Right lobe of liver (tissue), 4 donors: ENCODE results near the gene PPDPF.

ENCODE experiments used
- CTCF ChIP-seq, 4 donors: fragments of 200-600 bp in 3 of 4; fragments of 450-650 bp in 1 of 4; IDR thresholded peaks; one replicate each; pipeline versions ENCODE4 v1.5.1 to v1.8.0; 2016 to 2022; ENCODE audit warnings: antibody characterized with exemption in 4 of 4, mild to moderate bottlenecking in 2 of 4
- POLR2A ChIP-seq: fragments of 450-650 bp; IDR thresholded peaks from one replicate; pipeline ENCODE4 v1.6.1; 2017; ENCODE audit warnings: antibody characterized with exemption, mild to moderate bottlenecking
- donor health status: DM: no; HTN: no; CAD: no.
- donor health status: DM: no; HTN: no; CAD: no.
- donor health status: DM: no; HTN: yes; CAD: no.

- TF ChIP-seq CTCF (IDR thresholded peaks at IDR 0.05) (no peak), POLR2A (no peak)
Observed at GRCh38 chr20:63544241-63544957, 23.8 kb downstream of the PPDPF start.
